Measurements from ENCODE around the gene DUOX1.

GRCh38 chr15:45131510-45131909, 1.7 kb downstream of the DUOX1 start:
- TF ChIP-seq CTCF (IDR thresholded peaks at IDR 0.05; ENCODE audit: low read depth, low read length, missing input control) = no peak
- no peak for TF ChIP-seq ZBTB33 (IDR thresholded peaks at IDR 0.05)
